Activated CD4-positive, alpha-beta T cell treated with anti-CD3 and anti-CD28 coated beads, Interleukin-2, amount 50 U/mL, for 1 hour (primary cell): ENCODE measurements around the gene OBSL1.

Experiments used
- DNase-seq: peaks from one replicate; pipeline ENCODE4 v3.0.0-alpha.2; 2020

The OBSL1 gene

DNA sequence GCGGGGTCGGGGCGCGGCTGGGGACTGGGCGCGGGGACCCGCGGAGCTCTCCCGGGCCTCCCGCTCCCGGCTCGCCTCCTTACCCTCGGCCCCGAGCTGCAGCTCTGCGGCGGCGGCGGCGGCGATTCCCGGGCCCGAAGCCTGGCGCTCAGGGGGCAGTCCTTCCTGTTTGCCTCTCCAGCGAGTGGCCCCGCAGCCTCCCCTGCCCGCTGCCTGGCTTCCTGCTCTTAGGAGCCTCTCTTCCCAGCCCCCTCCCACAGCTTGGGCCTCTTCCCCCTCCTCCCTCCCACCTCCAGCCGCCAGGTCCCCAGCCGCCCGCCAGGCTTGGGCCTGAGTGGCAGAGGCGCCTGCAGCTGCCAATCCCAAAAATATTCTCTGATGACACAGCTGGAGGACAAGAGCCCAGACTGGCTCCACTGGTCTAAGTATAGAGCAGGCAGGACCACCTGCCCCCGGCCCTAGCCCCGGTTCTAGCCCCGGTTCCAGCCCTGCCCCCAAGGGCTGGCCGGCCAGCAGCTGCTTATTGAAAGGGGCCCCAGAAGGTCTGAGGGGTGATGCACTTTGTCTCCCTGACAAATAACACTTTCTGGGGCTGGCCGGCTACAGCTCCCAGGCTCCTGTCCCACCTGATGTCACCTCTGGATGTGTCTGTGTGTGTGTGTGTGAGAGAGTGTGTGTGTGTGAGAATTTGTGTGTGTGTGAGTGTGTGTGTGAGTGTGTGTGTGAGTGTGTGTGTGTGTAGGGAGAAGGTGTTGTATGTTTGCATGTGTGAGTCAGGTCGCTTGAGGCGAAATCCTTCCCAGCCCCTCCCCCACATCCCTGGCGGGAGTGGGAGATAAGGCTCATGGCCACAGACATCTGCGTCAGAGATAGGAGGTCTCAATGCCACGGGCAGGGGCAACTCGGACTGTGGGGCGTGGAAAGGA lies at the start of gene OBSL1:
OBSL1 (minus strand) TSS at position 229 of the 926 bp plus-strand sequence. CDS start 307 bp downstream, outside the sequence.
- DNase-seq: no peak

DNA sequence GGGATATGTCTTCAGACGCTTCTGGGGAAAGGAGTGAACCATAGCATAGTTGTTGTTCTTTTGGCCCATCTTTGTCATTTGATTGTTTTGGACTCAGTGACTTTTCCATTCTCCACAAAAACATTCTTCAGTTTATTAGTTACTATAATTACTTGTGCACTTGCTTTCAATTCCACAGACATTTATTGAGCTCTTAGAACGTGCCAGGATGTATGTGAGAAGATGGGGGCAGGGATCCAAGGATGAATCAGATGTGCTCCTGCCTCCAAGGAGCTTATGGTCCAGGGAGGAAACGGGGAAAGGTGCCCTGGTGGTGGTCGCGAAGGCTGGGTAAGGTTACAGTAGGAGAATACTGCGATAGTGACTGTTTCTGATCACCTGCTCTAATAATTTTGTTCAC lies 49.2 kb upstream of the OBSL1 start:
- DNase-seq: no peak

DNA sequence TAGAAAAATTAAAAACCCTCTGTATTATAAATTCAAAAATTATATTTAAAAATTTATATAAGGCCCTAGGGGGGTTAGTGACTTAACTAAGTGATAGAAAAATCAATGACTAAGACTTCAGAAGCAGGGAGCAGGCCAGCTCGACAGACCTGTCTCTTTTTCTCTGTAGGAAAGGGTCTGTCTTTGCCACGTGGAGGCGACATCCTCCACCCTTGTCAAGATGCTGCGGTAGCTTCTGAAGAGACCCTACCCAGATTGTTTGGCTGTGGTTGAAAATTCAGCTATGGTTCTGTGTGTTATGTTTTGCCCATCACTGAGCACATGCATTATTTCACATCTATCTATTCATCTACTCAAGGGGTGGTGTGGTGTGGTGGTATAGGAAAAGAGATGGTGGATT lies 47.9 kb upstream of the OBSL1 start:
- DNase-seq: no peak

DNA sequence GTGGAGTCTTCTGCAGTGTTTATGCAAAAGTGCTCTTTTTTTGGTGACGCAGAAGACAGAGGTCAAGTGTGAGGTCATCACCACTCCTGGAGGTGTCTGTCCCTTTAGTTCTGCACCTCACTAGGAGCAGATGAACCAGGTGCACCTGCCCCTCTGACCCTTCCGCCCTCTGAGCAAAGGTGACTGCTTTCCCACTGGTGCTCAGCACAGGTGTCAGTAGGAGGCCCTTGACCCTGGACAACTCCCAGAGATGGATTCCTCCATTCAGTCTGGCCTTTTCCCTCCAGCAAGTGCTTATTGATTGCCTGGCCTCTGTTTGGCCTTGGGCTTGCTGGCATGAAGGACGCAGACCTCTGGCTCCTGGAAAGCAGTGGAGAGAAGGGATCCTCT lies 47.4 kb upstream of the OBSL1 start:
- DNase-seq: no peak

DNA sequence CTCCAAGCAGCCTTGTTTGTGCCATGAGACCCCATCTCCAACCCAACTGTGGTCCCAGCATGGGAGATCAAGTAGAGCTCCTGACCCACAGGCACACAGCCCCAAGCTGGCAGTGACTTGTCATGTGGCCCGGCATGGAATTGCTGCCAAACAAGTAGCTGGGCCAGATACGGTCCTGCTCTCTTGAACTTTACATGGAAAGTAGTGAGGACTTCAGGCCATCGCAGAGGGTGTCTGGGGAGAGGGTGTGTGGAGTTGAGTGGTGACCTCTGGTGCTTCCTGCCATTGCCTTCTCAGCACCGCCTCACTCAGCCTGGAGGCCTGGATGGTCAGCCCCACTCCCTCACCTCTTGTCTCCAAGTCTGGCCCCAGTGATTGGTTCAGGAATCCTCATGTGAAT lies 45.2 kb upstream of the OBSL1 start:
- DNase-seq: no peak

- no peak for DNase-seq
Measured at GRCh38 chr2:219615894-219616293, 44.6 kb upstream of the OBSL1 start.

- DNase-seq: no peak
Measured at GRCh38 chr2:219615036-219615435, 43.7 kb upstream of the OBSL1 start.

DNA sequence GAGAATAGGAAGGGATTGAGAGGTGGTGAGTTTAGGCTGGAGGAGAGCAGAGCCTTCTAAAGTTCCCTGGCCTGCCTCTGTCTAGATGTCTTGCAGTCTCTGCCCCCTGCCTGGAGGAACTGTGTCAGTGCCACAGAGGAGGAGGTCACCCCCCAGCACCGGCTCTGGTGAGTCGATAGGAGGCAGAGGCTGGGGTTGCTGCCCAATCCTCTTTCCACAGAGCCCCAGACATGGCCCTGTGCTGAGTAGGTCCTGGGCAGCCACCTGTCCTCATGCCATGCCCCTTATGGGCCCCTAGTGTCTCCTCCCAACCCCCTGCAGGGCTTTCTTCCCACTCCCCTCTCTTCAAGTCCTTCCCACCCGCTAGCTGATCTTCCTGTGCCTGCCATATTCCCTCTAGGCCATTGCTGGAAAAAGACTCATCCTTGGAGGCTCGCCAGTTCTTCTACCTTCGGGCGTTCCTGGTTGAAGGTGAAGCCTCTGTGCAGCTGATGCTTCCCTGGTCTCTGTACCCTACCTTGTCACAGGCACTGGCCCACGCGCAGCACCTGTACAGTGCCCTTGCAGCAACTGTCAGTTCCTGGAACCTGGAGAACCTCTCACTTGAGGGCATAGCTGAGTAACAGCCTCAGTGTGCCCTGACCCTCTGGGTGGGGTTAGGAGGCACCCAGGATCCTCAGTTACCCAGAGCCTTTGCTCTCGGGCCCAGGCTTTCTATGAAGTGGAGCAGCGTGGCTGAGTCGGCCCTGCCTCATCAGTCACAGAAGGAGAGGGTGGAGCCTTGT lies 42.9 kb upstream of the OBSL1 start:
- DNase-seq: no peak

DNA sequence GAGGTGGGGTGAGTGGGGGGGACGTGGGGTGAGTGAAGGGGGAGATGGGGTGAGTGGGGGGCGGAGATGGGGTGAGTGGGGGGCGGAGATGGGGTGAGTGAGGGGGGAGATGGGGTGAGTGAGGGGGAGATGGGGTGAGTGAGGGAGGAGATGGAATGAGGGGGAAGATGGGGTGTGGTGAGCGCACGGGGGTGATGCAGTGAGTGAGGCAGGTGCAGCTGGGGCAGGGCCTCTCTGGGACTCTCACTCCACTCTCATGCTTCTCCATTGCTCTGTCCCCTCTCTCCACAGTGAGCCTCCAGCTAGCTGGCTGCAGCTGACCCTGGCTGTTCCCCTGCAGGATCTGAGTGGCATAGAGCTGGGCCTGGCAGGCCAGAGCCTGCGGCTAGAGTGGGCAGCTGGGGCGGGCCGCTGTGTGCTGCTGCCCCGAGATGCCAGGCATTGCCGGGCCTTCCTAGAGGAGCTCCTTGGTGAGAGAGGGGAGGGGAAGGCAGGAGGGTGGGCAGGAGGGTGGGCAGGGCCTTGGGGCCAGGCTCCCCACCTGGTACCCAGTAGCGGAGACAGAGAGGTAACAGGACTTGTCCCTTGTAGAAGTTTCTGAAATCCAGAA lies 42.2 kb upstream of the OBSL1 start:
- no peak for DNase-seq

GRCh38 chr2:219612577-219613286 lies 41.4 kb upstream of the OBSL1 start:
- no peak for DNase-seq

DNA sequence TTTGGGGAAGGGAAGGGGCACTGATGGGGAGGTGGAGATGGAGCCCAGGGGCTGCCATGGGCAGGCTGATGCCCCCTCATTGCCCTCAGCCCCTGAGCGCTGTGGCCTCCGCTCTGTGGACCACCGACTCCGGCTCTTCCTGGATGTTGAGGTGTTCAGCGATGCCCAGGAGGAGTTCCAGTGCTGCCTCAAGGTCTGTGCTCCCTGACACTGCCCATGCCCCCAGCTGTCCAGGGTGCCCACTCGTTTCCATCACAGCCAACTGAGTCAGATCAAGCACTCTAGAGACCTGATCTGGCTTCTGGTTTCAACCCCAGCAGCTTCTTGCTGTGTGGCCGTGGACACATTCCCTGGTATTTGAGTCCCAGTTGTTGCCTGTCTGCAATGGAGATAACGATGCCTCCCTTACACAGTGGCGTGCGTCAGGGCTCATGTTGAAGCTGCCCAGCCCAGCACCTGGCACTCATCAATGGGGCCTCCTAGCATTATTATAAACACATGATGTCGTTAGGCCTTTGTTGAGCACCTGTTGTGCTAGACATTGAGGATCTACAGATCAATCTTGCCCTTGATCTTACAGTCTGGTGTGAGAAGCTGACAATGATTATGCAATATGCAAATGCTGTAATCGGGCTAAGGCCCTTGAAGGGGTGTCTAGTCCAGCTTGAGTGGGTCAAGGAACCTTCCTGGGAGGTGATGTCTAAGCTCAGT lies 40.7 kb upstream of the OBSL1 start:
- no peak for DNase-seq

- DNase-seq: no peak
Measured at GRCh38 chr2:219611306-219611705, 40.0 kb upstream of the OBSL1 start.

- DNase-seq: no peak
Measured at GRCh38 chr2:219609149-219609750, 37.9 kb upstream of the OBSL1 start.

- DNase-seq: no peak
Measured at GRCh38 chr2:219608399-219608964, 37.1 kb upstream of the OBSL1 start.

DNA sequence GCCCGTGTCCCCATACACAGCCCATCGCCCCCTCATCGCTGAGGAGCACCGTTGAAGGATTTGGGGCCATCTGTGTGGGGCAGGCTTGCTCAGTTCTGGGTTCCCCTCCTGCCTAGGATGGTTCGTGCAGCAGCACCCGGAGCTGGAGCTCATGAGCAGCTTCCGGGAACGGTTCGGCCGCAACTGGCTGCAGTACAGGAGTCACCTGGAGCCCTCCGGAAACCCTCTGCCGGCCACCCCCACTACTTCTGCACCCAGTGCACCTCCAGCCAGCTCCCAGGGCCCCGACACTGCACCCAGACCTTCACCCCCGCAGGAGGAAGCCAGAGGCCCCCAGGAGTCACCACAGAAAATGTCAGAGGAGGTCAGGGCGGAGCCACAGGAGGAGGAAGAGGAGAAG lies 36.6 kb upstream of the OBSL1 start:
- no peak for DNase-seq

DNA sequence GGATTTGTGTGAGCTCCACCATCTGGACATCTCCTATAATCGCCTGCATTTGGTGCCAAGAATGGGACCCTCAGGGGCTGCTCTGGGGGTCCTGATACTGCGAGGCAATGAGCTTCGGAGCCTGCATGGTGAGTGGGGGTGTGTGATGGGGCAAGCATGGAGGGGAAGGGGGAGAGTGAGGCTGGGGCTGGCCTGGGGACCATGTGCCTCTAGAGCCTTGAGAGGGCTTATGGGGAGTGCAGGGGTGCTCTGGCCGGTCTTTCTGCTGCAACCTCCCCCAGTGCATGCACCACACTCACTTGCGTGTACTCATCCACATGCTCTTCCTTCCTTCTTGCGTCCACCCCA lies 34.2 kb upstream of the OBSL1 start:
- DNase-seq: no peak

- DNase-seq: no peak
Measured at GRCh38 chr2:219603771-219604170, 32.4 kb upstream of the OBSL1 start.

GRCh38 chr2:219598308-219599078 lies 27.2 kb upstream of the OBSL1 start:
- no peak for DNase-seq

DNA sequence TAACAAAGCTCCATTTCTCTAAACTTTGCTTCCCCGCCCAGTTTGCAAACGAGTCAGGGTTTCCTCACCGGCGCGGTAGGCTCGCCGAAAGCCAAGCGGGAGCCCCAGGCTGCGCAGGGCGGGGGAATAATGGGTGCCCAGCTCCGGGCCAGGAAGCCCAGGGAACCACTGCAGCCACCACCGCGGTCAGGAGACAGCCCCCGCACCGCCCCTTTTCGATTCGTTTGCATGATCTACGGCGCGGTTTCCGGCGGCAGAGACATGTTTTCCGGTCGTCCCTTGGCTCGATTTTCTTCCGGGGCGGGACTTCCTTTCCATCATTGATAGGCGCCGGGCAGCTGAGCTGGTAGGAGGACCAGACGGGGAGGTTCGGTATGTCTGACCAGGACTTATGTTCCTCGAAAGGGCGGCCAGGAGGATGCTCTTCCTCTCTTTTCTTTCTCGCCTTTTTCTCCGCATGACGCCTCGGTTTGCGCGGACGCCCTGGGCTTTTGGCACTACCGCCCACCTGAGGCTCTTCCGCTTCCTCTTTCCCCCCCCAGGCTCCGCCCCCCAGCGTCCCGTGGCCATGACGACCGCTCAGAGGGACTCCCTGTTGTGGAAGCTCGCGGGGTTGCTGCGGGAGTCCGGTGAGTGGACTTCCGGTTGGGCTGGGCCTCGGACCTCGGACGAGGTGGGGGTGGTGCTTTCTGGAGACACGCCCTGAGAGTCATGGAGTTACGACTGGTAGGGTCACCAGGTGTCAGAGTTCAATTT lies 26.4 kb upstream of the OBSL1 start, which contains the start of gene STK11IP:
STK11IP (plus strand) TSS at position 306 of the 756 bp plus-strand sequence; CDS start at position 569, 263 bp downstream.
- peak; percentile 85 for DNase-seq
